DOHH2 (cell line): ENCODE measurements around the gene CCDC195.

Experiments
- H3F3A ChIP-seq: fragments of 200-600 bp; sonication (generic), shearing (Covaris generic); 2 replicates; pipeline ENCODE4 v1.6.0; 2016; ENCODE audit warnings: antibody characterized with exemption, mild to moderate bottlenecking; ENCODE audit not compliant: control insufficient read depth, insufficient read depth
- H3K27ac ChIP-seq: fragments of 200-600 bp; sonication (generic); 2 replicates; pipeline ENCODE4 v1.5.1; 2014; ENCODE audit warnings: low read depth, mild to moderate bottlenecking, low read length, moderate library complexity
- H3K27me3 ChIP-seq: fragments of 200-600 bp; sonication (generic); 2 replicates; pipeline ENCODE4 v1.6.1; 2014; ENCODE audit warnings: mild to moderate bottlenecking, low read length, mixed read lengths; ENCODE audit not compliant: control insufficient read depth
- H3K36me3 ChIP-seq: fragments of 200-600 bp; sonication (generic); 2 replicates; pipeline ENCODE4 v1.6.1; 2014; ENCODE audit warnings: mild to moderate bottlenecking, low read length, moderate library complexity, mixed read lengths; ENCODE audit not compliant: control insufficient read depth
- H3K4me1 ChIP-seq: fragments of 200-600 bp; sonication (generic); 2 replicates; pipeline ENCODE4 v1.6.1; 2014; ENCODE audit warnings: mild to moderate bottlenecking, low read length, mixed read lengths; ENCODE audit not compliant: control insufficient read depth
- H3K4me2 ChIP-seq: fragments of 200-600 bp; sonication (generic); 2 replicates; pipeline ENCODE4 v1.6.0; 2014; ENCODE audit warnings: mild to moderate bottlenecking, low read length, moderate library complexity
- H3K4me3 ChIP-seq: fragments of 200-600 bp; sonication (generic); 2 replicates; pipeline ENCODE4 v1.5.1; 2014; ENCODE audit warnings: mild to moderate bottlenecking, low read length, mixed read lengths
- H3K79me2 ChIP-seq: fragments of 200-600 bp; sonication (generic); 2 replicates; pipeline ENCODE4 v1.6.1; 2014; ENCODE audit warnings: mild to moderate bottlenecking, low read length, mixed read lengths; ENCODE audit not compliant: control insufficient read depth
- H3K9me2 ChIP-seq: fragments of 200-600 bp; sonication (generic); replicated peaks from 2 replicates; pipeline ENCODE4 v1.6.1; 2014; ENCODE audit warnings: mild to moderate bottlenecking, low read length, mixed read lengths; ENCODE audit not compliant: control insufficient read depth
- H3K9me3 ChIP-seq: fragments of 200-600 bp; sonication (generic); 2 replicates; pipeline ENCODE4 v1.6.1; 2014; ENCODE audit warnings: antibody characterized with exemption, low read length, mixed read lengths; ENCODE audit not compliant: control insufficient read depth, insufficient read depth
- H4K20me1 ChIP-seq: fragments of 200-600 bp; sonication (generic); 2 replicates; pipeline ENCODE4 v1.6.0; 2014; ENCODE audit warnings: low read depth, mild to moderate bottlenecking, antibody characterized with exemption, low read length, moderate library complexity; ENCODE audit not compliant: control insufficient read depth, insufficient read depth
- CTCF ChIP-seq: fragments of 200-600 bp; sonication (generic); IDR thresholded peaks from one replicate; pipeline ENCODE4 v1.5.1; 2014; ENCODE audit warnings: antibody characterized with exemption, mild to moderate bottlenecking, low read depth, low read length; ENCODE audit not compliant: poor library complexity, severe bottlenecking
- EZH2phosphoT487 ChIP-seq: fragments of 200-600 bp; sonication (generic); IDR thresholded peaks from 2 replicates; pipeline ENCODE4 v1.6.1; 2017; ENCODE audit warnings: borderline replicate concordance, mild to moderate bottlenecking, antibody characterized with exemption, low read length, moderate library complexity, mixed read lengths

CCDC195 gene

GRCh38 chr2:224716201-224716600 is at the start of gene CCDC195:
CCDC195 (minus strand) TSS chr2:224716365; CDS start chr2:224716365, 0 bp downstream.
- no peaks in the 10 kb centered on the region for H3K9me2 ChIP-seq
- no peaks in the 10 kb centered on the region for H3K9me3 ChIP-seq
- no peaks in the 10 kb centered on the region for H3K27me3 ChIP-seq
- H3F3A ChIP-seq = no peaks in the 10 kb centered on the region
- H4K20me1 ChIP-seq = no peaks in the 10 kb centered on the region
- no peak for TF ChIP-seq CTCF
- no peak for TF ChIP-seq EZH2phosphoT487
- H3K27ac ChIP-seq = no peak within 1 kb of the TSS
- H3K4me2 ChIP-seq = no peak within 1 kb of the TSS
- no peaks in the 10 kb centered on the region for H3K79me2 ChIP-seq
- H3K36me3 ChIP-seq = no peaks in the 10 kb centered on the region
- no peaks in the 10 kb centered on the region for H3K4me1 ChIP-seq
- no peak within 1 kb of the TSS for H3K4me3 ChIP-seq

DNA sequence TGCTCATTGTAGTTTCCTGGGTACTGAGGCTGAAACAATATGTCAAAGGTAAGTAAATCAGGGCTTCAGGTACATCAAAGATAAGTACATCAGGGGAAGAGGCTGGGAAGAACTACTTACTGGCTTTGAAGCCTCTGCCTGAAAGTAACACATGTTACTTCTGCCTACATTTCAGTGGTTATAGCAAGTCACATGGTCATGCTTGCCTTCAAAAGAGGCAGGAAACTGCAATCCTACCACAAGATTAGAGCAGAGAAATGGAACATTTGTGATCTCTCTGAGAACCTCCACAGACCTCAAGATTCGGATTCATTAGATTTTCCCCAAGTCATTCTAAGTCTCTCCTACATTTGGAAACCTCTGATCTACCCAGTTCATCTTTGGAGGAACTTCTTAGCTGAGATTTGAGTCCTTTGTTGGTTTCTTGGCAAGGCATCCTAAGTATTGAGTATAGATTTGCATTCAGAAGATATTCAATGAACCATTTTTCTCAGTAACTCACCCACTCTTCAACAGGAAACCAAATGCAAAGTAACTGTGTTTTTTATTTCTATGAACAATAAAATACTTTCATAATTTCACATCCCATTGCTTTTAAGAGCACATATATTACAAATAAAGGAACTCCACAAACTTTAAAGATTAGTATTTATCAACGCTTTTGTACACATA is 48.5 kb upstream of the CCDC195 start:
- Histone ChIP-seq H4K20me1 (no peaks in the 10 kb centered on the region), H3K4me2 (peak overlapping the region; percentile 60), H3K4me3 (peak overlapping the region; percentile 48), H3K9me3 (peaks cover 8% of the 10 kb centered on the region; the same call in 1 of the 2 replicates), H3K79me2 (no peaks in the 10 kb centered on the region), H3K36me3 (peaks cover 18% of the 10 kb centered on the region), H3K27me3 (no peaks in the 10 kb centered on the region), H3K9me2 (no peaks in the 10 kb centered on the region), H3F3A (0 out of 2 replicates have a peak, but pooled peaks cover 4% of the 10 kb centered on the region), H3K27ac (peak overlapping the region; percentile 55), H3K4me1 (peaks cover 44% of the 10 kb centered on the region)
- no peak for TF ChIP-seq EZH2phosphoT487
- no peak for TF ChIP-seq CTCF

DNA sequence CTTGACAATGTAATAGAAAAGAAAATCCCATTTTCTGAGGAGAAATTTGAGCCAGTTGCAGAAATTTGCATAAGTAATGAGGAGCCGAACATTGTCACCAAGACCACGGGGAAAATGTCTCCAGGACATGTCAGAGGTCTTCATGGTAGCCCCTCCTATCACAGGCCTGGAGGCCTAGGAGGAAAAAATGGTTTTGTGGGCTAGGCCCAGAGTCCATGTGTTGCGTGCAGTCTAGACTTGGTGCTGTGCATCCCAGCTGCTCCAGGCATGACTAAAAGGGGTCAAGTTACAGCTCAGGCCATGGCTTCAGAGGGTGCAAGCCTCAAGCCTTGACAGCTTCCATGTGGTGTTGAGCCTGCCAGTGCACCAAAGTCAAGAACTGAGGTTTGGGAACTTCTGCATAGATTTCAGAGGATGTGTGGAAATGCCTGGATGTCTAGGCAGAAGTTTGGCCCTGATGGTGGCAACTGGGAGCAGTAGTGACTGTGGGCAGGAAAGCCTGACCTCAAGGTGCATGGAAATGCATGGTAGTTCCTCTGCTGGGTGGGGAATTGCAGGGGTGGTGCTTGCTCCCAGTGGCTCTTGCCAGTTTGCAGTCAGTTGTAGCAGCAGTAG is 41.9 kb upstream of the CCDC195 start:
- Histone ChIP-seq H3K27me3 (no peaks in the 10 kb centered on the region), H4K20me1 (no peaks in the 10 kb centered on the region), H3K9me3 (peaks cover 21% of the 10 kb centered on the region), H3K9me2 (no peaks in the 10 kb centered on the region), H3K27ac (no peak overlapping the region), H3K4me2 (no peak overlapping the region), H3K4me3 (no peak overlapping the region), H3K36me3 (no peaks in the 10 kb centered on the region), H3K79me2 (no peaks in the 10 kb centered on the region), H3K4me1 (peaks cover 2% of the 10 kb centered on the region; the same call in 1 of the 2 replicates), H3F3A (no peaks in the 10 kb centered on the region)
- TF ChIP-seq EZH2phosphoT487 (no peak), CTCF (no peak)
